Stimulated activated CD4-positive, alpha-beta T cell treated with anti-CD3 and anti-CD28 coated beads, Interleukin-1b, Interleukin-23, amount 100 ng/mL, for 48 hours (primary cell): ENCODE data around the gene ZBED4.
A peak's percentile ranks its signal among the peaks of the same experiment; 100 is the strongest.
"Not testable (repeated sequence)": the region's sequence is repeated elsewhere in the genome, so short reads cannot be mapped to it uniquely, and the experiment has no call there.

Experiments used
- DNase-seq: peaks from one replicate; pipeline ENCODE4 v3.0.0-alpha.2; 2020

ZBED4 gene, protein sequence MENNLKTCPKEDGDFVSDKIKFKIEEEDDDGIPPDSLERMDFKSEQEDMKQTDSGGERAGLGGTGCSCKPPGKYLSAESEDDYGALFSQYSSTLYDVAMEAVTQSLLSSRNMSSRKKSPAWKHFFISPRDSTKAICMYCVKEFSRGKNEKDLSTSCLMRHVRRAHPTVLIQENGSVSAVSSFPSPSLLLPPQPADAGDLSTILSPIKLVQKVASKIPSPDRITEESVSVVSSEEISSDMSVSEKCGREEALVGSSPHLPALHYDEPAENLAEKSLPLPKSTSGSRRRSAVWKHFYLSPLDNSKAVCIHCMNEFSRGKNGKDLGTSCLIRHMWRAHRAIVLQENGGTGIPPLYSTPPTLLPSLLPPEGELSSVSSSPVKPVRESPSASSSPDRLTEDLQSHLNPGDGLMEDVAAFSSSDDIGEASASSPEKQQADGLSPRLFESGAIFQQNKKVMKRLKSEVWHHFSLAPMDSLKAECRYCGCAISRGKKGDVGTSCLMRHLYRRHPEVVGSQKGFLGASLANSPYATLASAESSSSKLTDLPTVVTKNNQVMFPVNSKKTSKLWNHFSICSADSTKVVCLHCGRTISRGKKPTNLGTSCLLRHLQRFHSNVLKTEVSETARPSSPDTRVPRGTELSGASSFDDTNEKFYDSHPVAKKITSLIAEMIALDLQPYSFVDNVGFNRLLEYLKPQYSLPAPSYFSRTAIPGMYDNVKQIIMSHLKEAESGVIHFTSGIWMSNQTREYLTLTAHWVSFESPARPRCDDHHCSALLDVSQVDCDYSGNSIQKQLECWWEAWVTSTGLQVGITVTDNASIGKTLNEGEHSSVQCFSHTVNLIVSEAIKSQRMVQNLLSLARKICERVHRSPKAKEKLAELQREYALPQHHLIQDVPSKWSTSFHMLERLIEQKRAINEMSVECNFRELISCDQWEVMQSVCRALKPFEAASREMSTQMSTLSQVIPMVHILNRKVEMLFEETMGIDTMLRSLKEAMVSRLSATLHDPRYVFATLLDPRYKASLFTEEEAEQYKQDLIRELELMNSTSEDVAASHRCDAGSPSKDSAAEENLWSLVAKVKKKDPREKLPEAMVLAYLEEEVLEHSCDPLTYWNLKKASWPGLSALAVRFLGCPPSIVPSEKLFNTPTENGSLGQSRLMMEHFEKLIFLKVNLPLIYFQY

GRCh38 chr22:49852898-49853894 is at the start of gene ZBED4:
Gene ZBED4, plus strand, starts transcription at chr22:49853844. Its CDS starts 29,819 bp downstream, at chr22:49883663.
- DNase-seq: peak; percentile 97

- no peak for DNase-seq
Measured at GRCh38 chr22:49807129-49807528, 46.5 kb upstream of the ZBED4 start.

DNA sequence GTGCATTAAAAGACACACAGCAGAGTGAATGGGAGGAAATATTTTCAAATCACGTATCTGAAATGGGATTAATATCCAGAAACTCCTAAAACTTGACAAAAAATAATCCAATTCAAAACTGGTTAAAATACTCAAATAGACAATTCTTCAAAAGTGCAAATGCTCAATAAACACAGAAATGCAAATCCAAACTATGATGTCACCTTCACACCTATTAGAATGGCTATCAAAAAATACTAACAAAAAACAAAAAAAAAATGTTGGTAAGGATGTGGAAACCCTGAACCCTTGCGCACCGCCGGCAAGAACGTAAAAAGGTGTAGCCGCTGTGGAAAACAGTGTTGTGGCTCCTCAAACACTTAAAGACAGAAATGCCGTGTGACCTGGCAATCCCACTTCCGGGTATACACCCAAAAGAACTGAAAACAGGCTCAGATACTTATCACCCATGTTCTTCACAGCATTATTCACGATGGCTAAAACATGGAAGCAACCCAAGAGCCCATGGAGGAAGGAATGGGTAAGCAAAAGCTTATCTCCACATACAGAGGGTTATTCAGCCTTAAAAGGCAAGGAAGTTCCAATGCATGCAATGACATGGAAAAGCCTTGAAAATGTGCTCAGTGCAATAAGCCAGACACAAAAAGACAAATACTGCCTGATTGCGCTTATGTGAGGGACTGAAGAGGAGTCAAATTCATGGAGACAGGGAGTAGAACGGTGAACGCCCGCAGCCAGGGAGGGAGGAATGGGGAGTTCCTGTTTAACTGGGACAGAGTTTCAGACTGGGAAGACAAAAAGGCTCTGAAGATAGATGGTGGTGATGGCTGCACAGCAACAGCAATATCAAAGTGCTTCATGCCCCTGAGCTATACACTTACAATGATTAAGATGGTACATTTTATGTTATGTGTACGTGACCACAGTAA is 45.6 kb upstream of the ZBED4 start:
- DNase-seq: peak; percentile 21

DNA sequence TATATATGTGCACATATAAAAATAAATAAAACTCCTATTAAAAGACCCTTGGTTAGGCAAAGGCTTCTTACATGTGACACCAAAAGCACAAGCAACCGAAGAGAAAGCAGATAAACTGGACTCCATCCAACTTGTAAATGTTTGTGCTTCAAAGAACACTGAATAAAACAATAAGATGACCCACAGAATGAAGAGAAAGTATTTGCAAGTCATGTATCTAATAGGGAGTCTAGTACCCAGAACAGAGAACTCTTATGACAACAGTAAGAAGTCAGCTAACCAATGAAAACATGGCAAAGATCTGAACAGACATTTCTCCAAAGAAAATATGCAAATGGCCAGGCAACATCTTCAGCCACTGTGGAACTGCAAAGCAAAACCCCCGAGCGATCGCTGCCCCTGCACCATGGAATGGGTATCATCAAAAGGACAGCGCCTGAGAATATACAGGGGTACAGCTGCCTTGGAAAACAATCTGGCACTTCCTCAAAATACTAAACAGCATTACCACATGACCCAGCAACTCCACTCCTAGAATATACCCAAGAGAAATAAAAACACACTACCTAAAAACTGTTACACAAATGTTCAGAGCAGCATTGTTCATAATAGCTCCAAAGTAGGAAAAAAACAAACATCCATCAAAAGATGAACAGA is 43.2 kb upstream of the ZBED4 start:
- DNase-seq: no peak

- DNase-seq: no peak
Measured at GRCh38 chr22:49811020-49811791, 42.4 kb upstream of the ZBED4 start.

DNA sequence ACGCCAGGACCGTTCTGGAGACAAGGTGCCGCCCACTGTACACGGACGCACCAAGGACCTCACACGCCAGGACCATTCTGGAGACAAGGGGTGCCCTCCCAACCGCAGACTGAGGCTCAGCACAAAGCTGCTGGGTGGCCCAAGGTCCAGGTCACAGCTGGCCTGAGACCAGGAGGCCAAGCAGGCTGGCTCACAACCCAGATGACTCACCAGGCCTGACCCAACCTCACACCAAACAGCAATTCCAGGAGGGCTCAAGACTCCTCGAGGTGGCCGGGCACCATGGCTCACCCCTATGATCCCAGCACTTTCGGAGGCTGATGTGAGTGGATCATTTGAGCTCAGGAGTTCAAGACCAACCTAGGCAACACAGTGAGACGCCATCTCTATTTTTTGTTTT is 40.8 kb upstream of the ZBED4 start:
- no peak for DNase-seq

GRCh38 chr22:49814164-49814686 is 39.4 kb upstream of the ZBED4 start:
- DNase-seq: no peak

GRCh38 chr22:49814856-49815255 is 38.8 kb upstream of the ZBED4 start:
- no peak for DNase-seq

DNA sequence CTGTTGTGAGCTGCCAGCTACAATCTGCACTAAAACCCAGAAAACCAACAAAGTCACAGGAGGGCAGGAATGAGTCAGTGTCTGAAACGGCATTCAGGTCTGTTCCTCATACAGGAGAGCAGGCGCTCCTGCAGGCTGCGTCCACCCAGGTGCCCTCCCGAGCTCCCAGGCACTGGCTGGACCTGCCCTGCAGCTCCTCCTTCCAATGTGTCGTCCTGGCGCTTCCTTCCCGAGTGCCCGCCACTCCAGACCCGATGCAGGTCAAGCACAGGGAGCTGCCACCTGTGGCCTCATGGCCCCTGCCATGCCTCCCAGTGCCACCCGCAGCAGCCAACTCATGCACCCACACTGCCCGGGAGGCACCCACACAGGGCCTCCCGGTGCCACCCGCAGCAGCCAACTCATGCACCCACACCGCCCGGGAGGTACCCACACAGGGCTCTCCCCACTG is 38.0 kb upstream of the ZBED4 start:
- DNase-seq: peak; percentile 12

DNA sequence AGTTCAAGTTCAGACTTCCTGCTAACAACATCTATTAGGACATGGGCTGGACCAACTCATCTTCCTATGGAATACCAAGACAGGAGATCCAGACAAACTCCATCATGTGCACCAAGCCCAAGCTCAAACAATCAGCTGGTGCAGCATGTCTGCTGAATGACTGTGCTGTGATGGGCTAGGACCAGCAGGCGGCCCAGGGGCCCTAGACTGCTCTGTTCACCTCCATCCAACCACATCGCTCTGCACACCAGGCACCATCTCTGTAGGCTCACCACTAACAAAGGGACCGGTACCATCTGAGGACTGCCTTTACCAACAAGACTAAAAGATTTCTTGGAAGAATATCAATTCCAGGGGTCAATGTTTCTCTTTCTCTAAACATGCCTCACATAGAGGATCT is 36.3 kb upstream of the ZBED4 start:
- DNase-seq: no peak

- no peak for DNase-seq
Measured at GRCh38 chr22:49820984-49821383, 32.7 kb upstream of the ZBED4 start.

DNA sequence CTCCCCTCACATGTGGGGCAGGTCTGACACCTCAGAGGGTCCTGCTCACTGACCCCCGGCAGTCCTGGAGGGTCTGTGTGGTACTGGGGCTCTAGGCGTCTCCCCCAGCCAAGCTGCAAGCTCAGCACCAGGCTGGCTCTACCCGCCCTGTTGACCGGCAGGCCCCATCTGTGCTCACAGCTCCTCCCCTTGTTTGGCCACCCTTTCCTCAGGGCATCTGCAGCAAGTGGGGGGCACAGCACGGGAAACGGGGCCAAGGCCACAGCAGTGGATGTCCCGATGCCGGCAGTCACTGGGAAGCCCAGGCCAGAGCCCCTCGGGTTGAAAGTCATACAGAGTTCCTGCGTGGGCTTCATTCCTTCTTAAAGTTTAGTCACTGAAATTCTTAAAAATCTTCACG is 31.9 kb upstream of the ZBED4 start:
- DNase-seq: not testable (repeated sequence)

DNA sequence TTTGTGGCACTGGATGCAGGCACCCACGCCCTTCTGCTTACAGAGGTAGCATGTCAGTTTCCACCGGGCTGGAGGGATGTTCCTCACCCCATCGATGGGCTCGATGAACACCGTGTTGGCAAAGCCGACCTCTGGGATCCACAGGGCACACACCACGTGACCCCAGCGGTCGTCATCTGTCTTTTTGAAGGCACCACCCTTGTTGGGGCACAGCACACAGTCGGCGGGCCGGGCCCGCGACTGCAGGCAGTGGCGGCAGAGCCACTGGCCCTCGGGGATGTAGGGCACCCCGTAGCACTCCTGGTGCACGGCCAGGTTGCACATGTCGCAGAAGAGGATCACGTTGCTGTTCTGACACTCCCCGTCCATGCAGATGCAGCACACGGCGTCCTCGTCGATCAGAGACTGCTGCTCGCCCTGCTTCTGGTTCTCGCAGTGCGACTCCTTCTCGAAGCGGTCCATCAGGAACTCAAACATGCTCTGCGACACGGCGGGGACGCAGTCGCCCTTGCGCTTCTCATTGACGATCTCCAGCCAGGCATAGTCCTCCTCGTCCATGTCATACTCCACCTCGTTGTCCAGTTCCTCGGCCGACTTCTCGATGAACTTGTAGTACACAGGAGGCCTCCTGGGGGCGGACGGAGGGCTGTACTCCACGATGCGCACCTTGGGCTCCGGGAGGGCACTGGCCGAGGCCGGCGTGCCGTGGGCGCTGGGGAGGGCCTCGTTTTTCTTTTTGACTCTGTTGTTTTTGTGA is 30.2 kb upstream of the ZBED4 start:
- no peak for DNase-seq

DNA sequence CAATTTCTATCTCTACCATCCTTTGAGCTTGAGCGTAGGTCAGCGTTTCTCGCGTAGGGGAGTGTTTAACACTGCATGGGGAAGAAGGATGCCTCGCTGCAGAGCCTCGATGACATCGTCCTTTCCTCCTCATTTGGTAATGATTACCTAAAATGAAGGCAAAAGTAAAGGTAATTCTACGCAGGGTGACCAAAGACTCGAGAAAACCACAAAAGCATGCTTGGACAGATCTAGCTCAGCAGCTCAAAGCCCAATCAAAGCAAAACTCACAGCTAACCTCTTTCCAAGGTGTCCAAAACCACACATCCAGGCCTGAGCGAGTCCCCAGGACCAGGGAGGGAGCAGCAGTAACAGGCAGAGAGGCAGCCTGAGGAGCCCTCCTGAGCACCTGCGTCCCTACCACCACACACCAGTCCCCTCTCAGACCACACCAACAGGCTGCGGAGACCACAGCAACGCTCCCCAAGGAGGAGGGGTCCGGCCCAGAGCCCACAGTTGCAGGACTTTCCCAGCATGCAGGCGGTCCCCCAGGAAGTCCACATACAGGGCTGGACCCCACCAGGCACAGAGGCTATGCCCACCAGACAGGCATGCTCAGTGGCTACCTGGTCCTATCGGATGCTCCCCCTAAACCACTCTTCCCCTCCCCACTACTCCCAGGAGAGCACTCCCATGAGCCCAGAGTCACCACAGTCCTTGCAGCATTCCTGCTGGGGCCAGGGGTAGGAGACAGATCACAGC is 29.3 kb upstream of the ZBED4 start:
- DNase-seq: no peak

DNA sequence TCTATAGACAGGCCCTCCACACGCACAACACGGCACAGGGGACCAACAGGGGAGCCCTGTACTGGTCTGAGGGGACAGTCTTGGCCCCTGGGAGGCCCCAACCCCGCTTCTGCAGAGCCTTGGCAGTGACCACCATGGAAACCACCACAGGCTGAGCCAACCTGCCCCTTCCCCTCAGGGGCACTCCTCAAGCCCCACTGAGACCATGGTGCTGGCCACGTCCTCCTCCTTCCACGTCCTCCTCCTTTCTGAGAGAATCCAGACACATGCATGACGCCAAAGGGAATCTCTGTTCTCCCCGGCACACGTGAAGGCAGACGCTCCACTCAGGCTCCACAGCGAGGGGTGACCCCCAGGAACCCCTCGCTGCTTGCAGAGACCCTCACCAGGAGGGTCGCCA is 28.7 kb upstream of the ZBED4 start:
- no peak for DNase-seq

DNA sequence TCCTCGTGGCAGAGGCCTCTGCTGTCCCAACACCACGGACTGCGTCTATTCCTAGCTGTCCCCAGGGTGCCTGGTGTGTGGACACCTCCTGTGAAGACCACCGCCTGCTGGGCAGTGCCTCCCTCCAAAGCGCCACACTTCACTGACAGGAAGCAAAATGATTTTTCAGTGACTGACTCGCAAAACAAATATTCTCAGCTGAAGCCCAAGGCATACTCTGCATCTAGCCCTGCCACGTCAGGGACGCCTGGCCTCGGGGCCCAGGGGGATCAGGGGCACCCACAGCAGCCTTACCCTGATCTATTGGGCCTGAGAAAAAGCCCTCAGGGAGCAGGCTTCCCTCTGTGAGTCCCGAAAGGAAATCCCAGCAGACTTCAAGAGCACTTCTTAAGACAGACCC is 28.2 kb upstream of the ZBED4 start:
- no peak for DNase-seq

DNA sequence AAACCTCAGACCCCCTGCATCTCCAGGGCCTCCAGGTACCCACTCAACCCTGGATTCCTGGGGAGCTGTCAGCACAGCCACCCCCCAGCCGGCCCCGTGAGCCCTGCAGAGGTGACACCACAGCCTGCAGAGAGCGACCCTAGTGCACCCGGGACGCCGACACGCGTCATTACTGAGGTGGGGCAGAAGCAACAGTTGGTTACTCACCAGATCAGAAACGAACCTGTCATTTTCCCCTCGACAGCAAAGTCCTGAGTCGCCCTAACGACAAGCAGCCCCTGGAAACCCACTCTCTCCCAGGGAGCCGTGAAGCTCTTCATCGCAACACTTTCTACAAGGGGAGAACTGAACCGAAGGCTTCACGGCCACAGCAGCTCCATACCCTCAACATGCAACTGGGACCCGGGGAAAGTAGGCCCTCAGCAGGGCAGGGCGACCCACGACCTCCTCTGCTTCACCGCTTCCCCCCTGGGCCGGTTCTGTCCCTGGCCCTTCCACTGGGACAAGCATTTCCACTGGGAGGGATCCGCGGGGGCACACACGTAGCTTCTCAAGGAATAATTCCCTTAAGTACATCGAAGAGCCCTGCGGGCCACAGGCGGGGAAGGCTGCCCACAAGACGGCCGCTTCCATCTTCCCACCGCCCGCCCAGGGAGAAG is 27.6 kb upstream of the ZBED4 start:
- DNase-seq: peak; percentile 77
